ENCODE results near the gene FN1.

The FN1 gene

GRCh38 chr2:215359576-215359922 is 76.3 kb downstream of the FN1 start:
- Histone ChIP-seq H3K36me3 (ENCODE audit: control insufficient read depth in 2 of 2, insufficient read depth in 1 of 2, low read length in 2 of 2) (peaks cover 28 to 66% of the 10 kb centered on the region in 2 experiments; a peak in 2 of 3 replicates), H3K27ac (ENCODE audit: extremely low read depth, low read depth, low read length) (no peak overlapping the region), H3K4me3 (ENCODE audit: low read depth, low read length) (no peak overlapping the region), H3K9me3 (ENCODE audit: control insufficient read depth, insufficient read depth, low read depth, low read length) (no peaks in the 10 kb centered on the region), H3K4me1 (ENCODE audit: control insufficient read depth, insufficient read depth, low read length) (no peaks in the 10 kb centered on the region)
- ChIA-PET CTCF (no interaction called here), POLR2A (no interaction called here)
- TF ChIP-seq ZNF37A (tag by site-specific recombination; IDR thresholded peaks at IDR 0.05) (no peak), SALL2 (tag by site-specific recombination; IDR thresholded peaks at IDR 0.05; ENCODE audit: borderline replicate concordance) (no peak), ZNF416 (tag by site-specific recombination; IDR thresholded peaks at IDR 0.05) (no peak), ZNF223 (tag by site-specific recombination; IDR thresholded peaks at IDR 0.05) (no peak), SETDB1 (IDR thresholded peaks at IDR 0.05; ENCODE audit: insufficient read length, low read length) (no peak), ZNF324 (tag by site-specific recombination; IDR thresholded peaks at IDR 0.05) (no peak), ZEB2 (tag by site-specific recombination; IDR thresholded peaks at IDR 0.05) (no peak), YY2 (tag by site-specific recombination; IDR thresholded peaks at IDR 0.05) (no peak), ZNF677 (tag by site-specific recombination; IDR thresholded peaks at IDR 0.05) (no peak), ZNF184 (tag by site-specific recombination; IDR thresholded peaks at IDR 0.05) (no peak)
- TF ChIP-seq, protein P1, sequence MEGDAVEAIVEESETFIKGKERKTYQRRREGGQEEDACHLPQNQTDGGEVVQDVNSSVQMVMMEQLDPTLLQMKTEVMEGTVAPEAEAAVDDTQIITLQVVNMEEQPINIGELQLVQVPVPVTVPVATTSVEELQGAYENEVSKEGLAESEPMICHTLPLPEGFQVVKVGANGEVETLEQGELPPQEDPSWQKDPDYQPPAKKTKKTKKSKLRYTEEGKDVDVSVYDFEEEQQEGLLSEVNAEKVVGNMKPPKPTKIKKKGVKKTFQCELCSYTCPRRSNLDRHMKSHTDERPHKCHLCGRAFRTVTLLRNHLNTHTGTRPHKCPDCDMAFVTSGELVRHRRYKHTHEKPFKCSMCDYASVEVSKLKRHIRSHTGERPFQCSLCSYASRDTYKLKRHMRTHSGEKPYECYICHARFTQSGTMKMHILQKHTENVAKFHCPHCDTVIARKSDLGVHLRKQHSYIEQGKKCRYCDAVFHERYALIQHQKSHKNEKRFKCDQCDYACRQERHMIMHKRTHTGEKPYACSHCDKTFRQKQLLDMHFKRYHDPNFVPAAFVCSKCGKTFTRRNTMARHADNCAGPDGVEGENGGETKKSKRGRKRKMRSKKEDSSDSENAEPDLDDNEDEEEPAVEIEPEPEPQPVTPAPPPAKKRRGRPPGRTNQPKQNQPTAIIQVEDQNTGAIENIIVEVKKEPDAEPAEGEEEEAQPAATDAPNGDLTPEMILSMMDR (tag by site-specific recombination; IDR thresholded peaks at IDR 0.05) = no peak
- TF ChIP-seq, protein P2, sequence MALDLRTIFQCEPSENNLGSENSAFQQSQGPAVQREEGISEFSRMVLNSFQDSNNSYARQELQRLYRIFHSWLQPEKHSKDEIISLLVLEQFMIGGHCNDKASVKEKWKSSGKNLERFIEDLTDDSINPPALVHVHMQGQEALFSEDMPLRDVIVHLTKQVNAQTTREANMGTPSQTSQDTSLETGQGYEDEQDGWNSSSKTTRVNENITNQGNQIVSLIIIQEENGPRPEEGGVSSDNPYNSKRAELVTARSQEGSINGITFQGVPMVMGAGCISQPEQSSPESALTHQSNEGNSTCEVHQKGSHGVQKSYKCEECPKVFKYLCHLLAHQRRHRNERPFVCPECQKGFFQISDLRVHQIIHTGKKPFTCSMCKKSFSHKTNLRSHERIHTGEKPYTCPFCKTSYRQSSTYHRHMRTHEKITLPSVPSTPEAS (tag by site-specific recombination; IDR thresholded peaks at IDR 0.05) = no peak
- TF ChIP-seq, protein P3, sequence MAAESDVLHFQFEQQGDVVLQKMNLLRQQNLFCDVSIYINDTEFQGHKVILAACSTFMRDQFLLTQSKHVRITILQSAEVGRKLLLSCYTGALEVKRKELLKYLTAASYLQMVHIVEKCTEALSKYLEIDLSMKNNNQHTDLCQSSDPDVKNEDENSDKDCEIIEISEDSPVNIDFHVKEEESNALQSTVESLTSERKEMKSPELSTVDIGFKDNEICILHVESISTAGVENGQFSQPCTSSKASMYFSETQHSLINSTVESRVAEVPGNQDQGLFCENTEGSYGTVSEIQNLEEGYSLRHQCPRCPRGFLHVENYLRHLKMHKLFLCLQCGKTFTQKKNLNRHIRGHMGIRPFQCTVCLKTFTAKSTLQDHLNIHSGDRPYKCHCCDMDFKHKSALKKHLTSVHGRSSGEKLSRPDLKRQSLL (tag by site-specific recombination; IDR thresholded peaks at IDR 0.05) = no peak
- TF ChIP-seq, protein P4, sequence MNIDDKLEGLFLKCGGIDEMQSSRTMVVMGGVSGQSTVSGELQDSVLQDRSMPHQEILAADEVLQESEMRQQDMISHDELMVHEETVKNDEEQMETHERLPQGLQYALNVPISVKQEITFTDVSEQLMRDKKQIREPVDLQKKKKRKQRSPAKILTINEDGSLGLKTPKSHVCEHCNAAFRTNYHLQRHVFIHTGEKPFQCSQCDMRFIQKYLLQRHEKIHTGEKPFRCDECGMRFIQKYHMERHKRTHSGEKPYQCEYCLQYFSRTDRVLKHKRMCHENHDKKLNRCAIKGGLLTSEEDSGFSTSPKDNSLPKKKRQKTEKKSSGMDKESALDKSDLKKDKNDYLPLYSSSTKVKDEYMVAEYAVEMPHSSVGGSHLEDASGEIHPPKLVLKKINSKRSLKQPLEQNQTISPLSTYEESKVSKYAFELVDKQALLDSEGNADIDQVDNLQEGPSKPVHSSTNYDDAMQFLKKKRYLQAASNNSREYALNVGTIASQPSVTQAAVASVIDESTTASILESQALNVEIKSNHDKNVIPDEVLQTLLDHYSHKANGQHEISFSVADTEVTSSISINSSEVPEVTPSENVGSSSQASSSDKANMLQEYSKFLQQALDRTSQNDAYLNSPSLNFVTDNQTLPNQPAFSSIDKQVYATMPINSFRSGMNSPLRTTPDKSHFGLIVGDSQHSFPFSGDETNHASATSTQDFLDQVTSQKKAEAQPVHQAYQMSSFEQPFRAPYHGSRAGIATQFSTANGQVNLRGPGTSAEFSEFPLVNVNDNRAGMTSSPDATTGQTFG (tag by site-specific recombination; IDR thresholded peaks at IDR 0.05; ENCODE audit: borderline replicate concordance) = no peak

GRCh38 chr2:215358891-215359575 is 76.8 kb downstream of the FN1 start:
- Histone ChIP-seq H3K27ac (ENCODE audit: extremely low read depth, low read depth, low read length) (no peak overlapping the region), H3K9me3 (ENCODE audit: control insufficient read depth, insufficient read depth, low read depth, low read length) (no peaks in the 10 kb centered on the region), H3K4me1 (ENCODE audit: control insufficient read depth, insufficient read depth, low read length) (no peaks in the 10 kb centered on the region), H3K36me3 (ENCODE audit: control insufficient read depth in 2 of 2, insufficient read depth in 1 of 2, low read length in 2 of 2) (peaks cover 24 to 61% of the 10 kb centered on the region in 2 experiments), H3K4me3 (ENCODE audit: low read depth, low read length) (no peak overlapping the region)
- TF ChIP-seq ZNF211 (tag by site-specific recombination; IDR thresholded peaks at IDR 0.05; ENCODE audit: low read depth) = no peak
- ChIA-PET POLR2A (no interaction called here), CTCF (no interaction called here)
